Transverse colon (tissue), 4 donors: ENCODE data around the gene TPPP. TPM values are rescaled to one million over a fixed set of nuclear protein-coding genes. Genes with fewer than 3 reads are reported as not detected.

Source experiments
- DNase-seq: peaks from one replicate; pipeline ENCODE4 v3.0.0-alpha.2; 2019
- H3K27ac ChIP-seq, 4 donors: fragments of 200-600 bp; sonication (generic); 2 replicates each; pipeline ENCODE4 v1.5.1; 2016 to 2018; ENCODE audit warnings: inconsistent platforms in 4 of 4
- H3K27me3 ChIP-seq: fragments of 200-600 bp; sonication (generic); 2 replicates; pipeline ENCODE4 v1.5.1; 2017; ENCODE audit warnings: inconsistent platforms
- H3K36me3 ChIP-seq, 4 donors: fragments of 200-600 bp; sonication (generic); 2 replicates each; pipeline ENCODE4 v1.5.1; 2017 to 2019; ENCODE audit warnings: inconsistent platforms in 4 of 4
- H3K4me1 ChIP-seq, 4 donors: fragments of 200-600 bp; sonication (generic); 2 replicates each; pipeline ENCODE4 v1.5.1; 2017 to 2020; ENCODE audit warnings: inconsistent platforms in 4 of 4
- H3K4me3 ChIP-seq, 4 donors: fragments of 200-600 bp; sonication (generic); 1 replicate in 1 of 4; 2 replicates in 3 of 4; pipeline versions ENCODE4 v1.5.1 to v1.6.1; 2017 to 2019; ENCODE audit warnings: inconsistent platforms in 4 of 4
- H3K9me3 ChIP-seq, 2 donors: fragments of 200-600 bp; sonication (generic); 2 replicates each; pipeline ENCODE4 v1.5.1; 2017 to 2019; ENCODE audit warnings: inconsistent platforms in 2 of 2
- EP300 ChIP-seq: sonication (generic); formaldehyde crosslinking; IDR thresholded peaks from one replicate; pipeline ENCODE4 v1.6.1; 2017; ENCODE audit warnings: antibody characterized with exemption, low read depth
- POLR2A ChIP-seq: fragments of 450-650 bp; IDR thresholded peaks from one replicate; pipeline ENCODE4 v1.6.1; 2016; ENCODE audit warnings: antibody characterized with exemption, mild to moderate bottlenecking, moderate library complexity
- POLR2AphosphoS5 ChIP-seq, 3 donors: sonication (generic); formaldehyde crosslinking; IDR thresholded peaks; one replicate each; pipeline ENCODE4 v1.6.1; 2016; ENCODE audit warnings: antibody characterized with exemption in 3 of 3
- WGBS, 2 donors: methylation state at CpG; one replicate each; pipeline ENCODE4 v1.1.5; 2018; ENCODE audit warnings: low coverage in 1 of 2; 5-methylcytosine and 5-hydroxymethylcytosine counted together
- in situ Hi-C, 4 donors: fragments of 200-750 bp; cut with MboI; loops; one replicate each; pipeline versions ENCODE4 v1.15.0 to v1.15.1; 2017; ENCODE audit warnings: low sequenced_read_pairs in 3 of 4, low pct_ligation_motif_present in 1 of 4, low pct_unique_long_range_greater_than_20kb in 1 of 4
- intact Hi-C: fragments of 100-400 bp; cut with DNase I; formaldehyde crosslinking; loops from one replicate; pipeline ENCODE4 v1.15.1; 2023; ENCODE audit warnings: low total_unique reads
- total RNA-seq, 4 donors: library from RNA; depleted of rRNA; stranded (reverse); fragments of >200 nt; gene quantifications; one replicate each; pipeline ENCODE4 v1.1.0, GENCODE V29; 2016
- TF ChIP-seq, protein P1 (sequence below), 5 experiments: fragments of 200-600 bp in 3 of 5; fragments of 450-650 bp in 2 of 5; sonication (generic) in 3 of 5; IDR thresholded peaks; 1 replicate in 2 of 5; 2 replicates in 3 of 5; pipeline ENCODE4 v1.5.1; 2016 to 2017; ENCODE audit warnings: antibody characterized with exemption in 5 of 5, inconsistent platforms in 3 of 5, mild to moderate bottlenecking in 2 of 5, moderate library complexity in 1 of 5

Gene TPPP
- total RNA-seq, 4 donors from 2014 or later = 2.2 to 40.6 (median 4.1) TPM

- intact Hi-C loops (no loop called here), in situ Hi-C loops (no loop called here)
- WGBS, 2 donors = 97 to 100% methylated on average over 1 to 6 of the region's 9 CpGs
- H3K4me3 ChIP-seq = no peak overlapping the region
- peaks cover 8% of the 10 kb centered on the region for H3K27me3 ChIP-seq
- H3K4me1 ChIP-seq = peaks cover 0 to 12% (median 7%) of the 10 kb centered on the region in 4 donors
- H3K9me3 ChIP-seq = no peaks in the 10 kb centered on the region
- no peak for DNase-seq
- no peak overlapping the region for H3K27ac ChIP-seq
- no peaks in the 10 kb centered on the region for H3K36me3 ChIP-seq
- TF ChIP-seq, protein P1, sequence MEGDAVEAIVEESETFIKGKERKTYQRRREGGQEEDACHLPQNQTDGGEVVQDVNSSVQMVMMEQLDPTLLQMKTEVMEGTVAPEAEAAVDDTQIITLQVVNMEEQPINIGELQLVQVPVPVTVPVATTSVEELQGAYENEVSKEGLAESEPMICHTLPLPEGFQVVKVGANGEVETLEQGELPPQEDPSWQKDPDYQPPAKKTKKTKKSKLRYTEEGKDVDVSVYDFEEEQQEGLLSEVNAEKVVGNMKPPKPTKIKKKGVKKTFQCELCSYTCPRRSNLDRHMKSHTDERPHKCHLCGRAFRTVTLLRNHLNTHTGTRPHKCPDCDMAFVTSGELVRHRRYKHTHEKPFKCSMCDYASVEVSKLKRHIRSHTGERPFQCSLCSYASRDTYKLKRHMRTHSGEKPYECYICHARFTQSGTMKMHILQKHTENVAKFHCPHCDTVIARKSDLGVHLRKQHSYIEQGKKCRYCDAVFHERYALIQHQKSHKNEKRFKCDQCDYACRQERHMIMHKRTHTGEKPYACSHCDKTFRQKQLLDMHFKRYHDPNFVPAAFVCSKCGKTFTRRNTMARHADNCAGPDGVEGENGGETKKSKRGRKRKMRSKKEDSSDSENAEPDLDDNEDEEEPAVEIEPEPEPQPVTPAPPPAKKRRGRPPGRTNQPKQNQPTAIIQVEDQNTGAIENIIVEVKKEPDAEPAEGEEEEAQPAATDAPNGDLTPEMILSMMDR (IDR thresholded peaks at IDR 0.05) = no peak
- TF ChIP-seq POLR2A = no peak
- no peak for TF ChIP-seq POLR2AphosphoS5 (IDR thresholded peaks at IDR 0.05)
- no peak for TF ChIP-seq EP300
Measured at GRCh38 chr5:610011-610743, 83.0 kb downstream of the TPPP start.

Other genes starting within 250 kb of the TPPP start
- 100 to 1,000 TPM in 3 of 4 donors, 1 to 10 TPM in 1; 4.8 to 701 (median 183) TPM for gene SLC9A3, start 168.9 kb downstream of the TPPP start, total RNA-seq
- 1 to 10 TPM; 2.6 to 9.4 (median 4.2) TPM for gene CEP72, start 81.0 kb downstream of the TPPP start, total RNA-seq
- 10 to 100 TPM in 1 of 4 donors, 1 to 10 TPM in 2, not detected in 1; 1.1 to 18.9 (median 2.4) TPM for gene ZDHHC11B, start 91.4 kb upstream of the TPPP start, total RNA-seq
- gene ZDHHC11, start 157.6 kb upstream of the TPPP start, total RNA-seq = 10 to 100 TPM in 2 of 4 donors, 1 to 10 TPM in 2; 1.2 to 15.0 (median 10.6) TPM
- gene BRD9, start 199.4 kb upstream of the TPPP start, total RNA-seq = 10 to 100 TPM; 29.6 to 91.3 (median 37.9) TPM
- gene TRIP13, start 199.5 kb upstream of the TPPP start, total RNA-seq = 1 to 10 TPM in 2 of 4 donors, under 1 TPM in 1, not detected in 1; 0.41 to 4.1 (median 2.2) TPM